ENCODE results near the gene DBF4. TPM values are rescaled to one million over a fixed set of nuclear protein-coding genes. Genes with fewer than 3 reads are reported as not detected.
"Not testable (repeated sequence)": the region's sequence is repeated elsewhere in the genome, so short reads cannot be mapped to it uniquely, and the experiment has no call there.

The DBF4 gene, protein sequence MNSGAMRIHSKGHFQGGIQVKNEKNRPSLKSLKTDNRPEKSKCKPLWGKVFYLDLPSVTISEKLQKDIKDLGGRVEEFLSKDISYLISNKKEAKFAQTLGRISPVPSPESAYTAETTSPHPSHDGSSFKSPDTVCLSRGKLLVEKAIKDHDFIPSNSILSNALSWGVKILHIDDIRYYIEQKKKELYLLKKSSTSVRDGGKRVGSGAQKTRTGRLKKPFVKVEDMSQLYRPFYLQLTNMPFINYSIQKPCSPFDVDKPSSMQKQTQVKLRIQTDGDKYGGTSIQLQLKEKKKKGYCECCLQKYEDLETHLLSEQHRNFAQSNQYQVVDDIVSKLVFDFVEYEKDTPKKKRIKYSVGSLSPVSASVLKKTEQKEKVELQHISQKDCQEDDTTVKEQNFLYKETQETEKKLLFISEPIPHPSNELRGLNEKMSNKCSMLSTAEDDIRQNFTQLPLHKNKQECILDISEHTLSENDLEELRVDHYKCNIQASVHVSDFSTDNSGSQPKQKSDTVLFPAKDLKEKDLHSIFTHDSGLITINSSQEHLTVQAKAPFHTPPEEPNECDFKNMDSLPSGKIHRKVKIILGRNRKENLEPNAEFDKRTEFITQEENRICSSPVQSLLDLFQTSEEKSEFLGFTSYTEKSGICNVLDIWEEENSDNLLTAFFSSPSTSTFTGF
- total RNA-seq: 10 to 100 TPM; 85.1 to 85.5 TPM

DNA sequence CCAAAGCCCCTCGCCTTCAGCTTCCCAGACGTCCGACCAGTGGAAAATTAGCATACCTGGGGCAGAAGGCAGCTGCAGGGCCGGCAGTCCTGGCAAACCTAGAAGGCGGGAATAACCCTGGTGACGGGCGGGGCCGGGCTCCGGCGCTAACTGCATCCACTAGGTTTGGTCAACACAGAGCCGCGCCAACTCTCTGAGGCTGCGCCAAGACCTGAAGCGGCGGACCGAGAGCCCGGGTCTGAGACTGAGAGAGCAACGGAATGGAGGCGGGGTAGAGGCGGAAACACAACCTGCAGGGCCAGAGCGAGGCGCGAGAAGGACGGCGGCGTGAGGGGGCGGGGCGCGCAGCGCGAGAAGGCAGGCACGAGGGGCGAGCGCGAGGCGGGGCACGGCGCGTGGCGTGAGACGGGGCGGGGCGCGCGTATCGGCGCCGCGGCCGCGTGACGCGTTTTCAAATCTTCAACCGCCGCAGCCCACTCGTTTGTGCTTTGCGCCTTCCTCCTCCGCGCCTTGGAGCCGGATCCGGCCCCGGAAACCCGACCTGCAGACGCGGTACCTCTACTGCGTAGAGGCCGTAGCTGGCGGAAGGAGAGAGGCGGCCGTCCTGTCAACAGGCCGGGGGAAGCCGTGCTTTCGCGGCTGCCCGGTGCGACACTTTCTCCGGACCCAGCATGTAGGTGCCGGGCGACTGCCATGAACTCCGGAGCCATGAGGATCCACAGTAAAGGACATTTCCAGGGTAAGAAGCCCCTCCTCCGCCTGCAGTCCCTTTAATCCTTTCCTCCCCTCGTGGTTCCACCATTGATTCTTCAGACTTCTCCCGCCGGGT is at the start of gene DBF4, which contains the start of gene SLC25A40:
Gene DBF4 (plus strand): TSS at position 454 of the 829 bp plus-strand sequence. CDS start 240 bp downstream, at position 694.
Gene SLC25A40 (minus strand): TSS at position 321 of the 829 bp plus-strand sequence. CDS start 17,633 bp downstream, outside the sequence.
- H3K4me1 Mint-ChIP-seq: peaks cover 51% of the 10 kb centered on the region
- DNase-seq: peak; percentile 97
- peak within 1 kb of the TSS; percentile 96 for H3K27ac Mint-ChIP-seq
- H3K27me3 Mint-ChIP-seq: no peaks in the 10 kb centered on the region
- H3K9me3 Mint-ChIP-seq (ENCODE audit: low read depth): peaks cover 10% of the 10 kb centered on the region
- CTCF ChIA-PET: interaction anchor here (1.2 to 3.2 kb wide), 3 partner anchors 11 to 236 kb away, joined by 3 to 10 read pairs (median 4); no protein-coding TSS in a partner anchor
- peak; percentile 92 for ATAC-seq
- peaks cover 54% of the 10 kb centered on the region for H3K36me3 Mint-ChIP-seq
- peak within 1 kb of the TSS; percentile 88 for H3K4me3 Mint-ChIP-seq

DNA sequence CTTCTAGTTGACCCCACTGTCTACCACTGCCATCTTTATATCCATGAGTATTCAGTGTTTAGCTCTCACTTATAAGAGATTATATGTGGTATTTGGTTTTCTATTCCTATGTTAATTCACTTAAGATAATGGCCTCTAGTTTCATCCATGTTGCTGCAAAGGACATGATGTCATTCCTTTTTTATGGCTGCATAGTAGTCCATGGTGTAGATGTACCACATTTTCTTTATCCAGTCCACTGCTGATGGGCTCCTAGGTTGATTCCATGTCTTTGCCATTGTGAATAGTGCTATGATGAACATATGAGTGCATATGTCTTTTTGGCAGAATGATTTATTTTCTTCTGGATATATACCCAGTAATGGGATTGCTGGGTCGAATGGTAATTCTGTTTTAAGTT is 47.9 kb upstream of the DBF4 start:
- H3K27me3 Mint-ChIP-seq, H3K4me3 Mint-ChIP-seq, DNase-seq, H3K4me1 Mint-ChIP-seq, H3K27ac Mint-ChIP-seq, ATAC-seq, CTCF ChIA-PET: not testable (repeated sequence)
- Mint-ChIP-seq H3K36me3 (peaks cover 22% of the 10 kb centered on the region), H3K9me3 (ENCODE audit: low read depth) (peaks cover 18% of the 10 kb centered on the region)

- CTCF ChIA-PET: no interaction called here
- H3K27ac Mint-ChIP-seq: no peak overlapping the region
- no peaks in the 10 kb centered on the region for H3K27me3 Mint-ChIP-seq
- H3K4me3 Mint-ChIP-seq: no peak overlapping the region
- H3K36me3 Mint-ChIP-seq: peaks cover 23% of the 10 kb centered on the region
- peaks cover 8% of the 10 kb centered on the region for H3K9me3 Mint-ChIP-seq (ENCODE audit: low read depth)
- no peaks in the 10 kb centered on the region for H3K4me1 Mint-ChIP-seq
- DNase-seq (no peak), ATAC-seq (no peak)
Measured at GRCh38 chr7:87831097-87831496, 45.2 kb upstream of the DBF4 start.

GRCh38 chr7:87833130-87833529 is 43.2 kb upstream of the DBF4 start:
- Mint-ChIP-seq H3K27ac (no peak overlapping the region), H3K36me3 (peaks cover 24% of the 10 kb centered on the region), H3K27me3 (no peaks in the 10 kb centered on the region), H3K4me1 (no peaks in the 10 kb centered on the region), H3K4me3 (no peak overlapping the region), H3K9me3 (ENCODE audit: low read depth) (no peaks in the 10 kb centered on the region)
- no peak for DNase-seq
- CTCF ChIA-PET: no interaction called here
- ATAC-seq: no peak

GRCh38 chr7:87837597-87837996 is 38.7 kb upstream of the DBF4 start:
- Mint-ChIP-seq H3K4me3 (no peak overlapping the region), H3K4me1 (no peaks in the 10 kb centered on the region), H3K9me3 (ENCODE audit: low read depth) (no peaks in the 10 kb centered on the region), H3K27ac (no peak overlapping the region), H3K27me3 (no peaks in the 10 kb centered on the region), H3K36me3 (peaks cover 25% of the 10 kb centered on the region)
- ATAC-seq (no peak), DNase-seq (no peak)
- CTCF ChIA-PET: no interaction called here

DNA sequence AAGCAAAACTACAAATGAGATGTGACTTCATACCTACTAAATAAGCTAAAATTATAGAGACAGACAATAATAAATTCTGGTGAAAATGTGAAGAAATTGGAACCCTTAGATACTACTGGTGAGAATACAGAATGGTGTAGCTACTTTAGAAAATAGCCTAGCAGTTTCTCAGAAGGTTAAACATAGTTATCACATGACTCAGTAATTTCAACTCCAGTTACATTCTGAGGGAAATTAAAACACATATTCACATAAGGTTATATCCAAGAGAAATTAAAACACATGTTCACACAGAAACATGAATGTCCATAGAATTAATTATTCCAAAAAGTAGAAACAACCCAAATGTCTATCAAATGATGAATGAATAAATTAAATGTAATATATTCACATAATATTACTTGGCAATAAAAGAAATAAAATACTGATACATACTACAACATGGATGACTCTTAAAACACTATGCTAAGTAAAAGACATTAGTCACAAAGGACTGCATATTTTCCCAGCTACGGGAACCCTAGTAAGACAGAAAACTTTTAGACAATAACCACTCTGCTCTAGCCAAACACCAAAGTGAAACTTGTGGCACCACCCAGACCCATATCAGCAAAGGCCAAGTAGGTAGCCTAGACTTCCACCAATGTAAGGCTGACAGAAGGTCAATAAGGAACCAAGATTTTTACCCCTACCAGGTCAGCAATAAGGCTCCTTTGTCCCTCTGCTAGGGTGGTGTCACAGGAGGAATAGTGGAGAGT is 25.3 kb upstream of the DBF4 start:
- Mint-ChIP-seq H3K4me1 (peaks cover 13% of the 10 kb centered on the region), H3K9me3 (ENCODE audit: low read depth) (no peaks in the 10 kb centered on the region), H3K27ac (no peak overlapping the region), H3K36me3 (peaks cover 51% of the 10 kb centered on the region), H3K4me3 (no peak overlapping the region), H3K27me3 (no peaks in the 10 kb centered on the region)
- ATAC-seq: no peak
- no peak for DNase-seq
- CTCF ChIA-PET: no interaction called here

DNA sequence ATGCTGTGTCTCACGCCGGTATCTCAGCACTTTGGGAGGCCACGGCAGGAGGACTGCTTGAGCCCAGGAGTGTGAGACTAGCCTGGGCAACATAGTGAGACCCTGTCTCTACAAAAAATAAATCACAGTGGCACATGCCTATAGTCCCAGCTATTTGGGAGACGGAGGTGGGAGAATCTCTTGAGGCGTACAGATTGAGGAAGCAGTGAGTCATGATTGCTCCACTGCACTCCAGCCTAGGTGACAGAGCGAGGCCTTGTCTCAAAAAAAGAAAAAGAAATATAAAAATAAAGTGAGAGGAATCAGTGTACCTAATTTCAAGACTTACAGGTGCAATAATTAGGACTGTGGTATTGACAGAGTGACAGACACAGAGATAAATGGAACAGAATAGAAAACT is 24.0 kb upstream of the DBF4 start:
- no peak for ATAC-seq
- H3K36me3 Mint-ChIP-seq: peaks cover 50% of the 10 kb centered on the region
- H3K27ac Mint-ChIP-seq: no peak overlapping the region
- CTCF ChIA-PET: no interaction called here
- H3K4me1 Mint-ChIP-seq: peaks cover 13% of the 10 kb centered on the region
- no peak overlapping the region for H3K4me3 Mint-ChIP-seq
- no peaks in the 10 kb centered on the region for H3K9me3 Mint-ChIP-seq (ENCODE audit: low read depth)
- no peak for DNase-seq
- H3K27me3 Mint-ChIP-seq: no peaks in the 10 kb centered on the region

- Mint-ChIP-seq H3K27me3 (no peaks in the 10 kb centered on the region), H3K36me3 (peaks cover 58% of the 10 kb centered on the region), H3K9me3 (ENCODE audit: low read depth) (no peaks in the 10 kb centered on the region), H3K4me3 (no peak overlapping the region), H3K4me1 (peaks cover 13% of the 10 kb centered on the region), H3K27ac (no peak overlapping the region)
- CTCF ChIA-PET: no interaction called here
- DNase-seq: no peak
- no peak for ATAC-seq
Measured at GRCh38 chr7:87853237-87853864, 22.9 kb upstream of the DBF4 start.

GRCh38 chr7:87858417-87859100 is 17.7 kb upstream of the DBF4 start:
- H3K4me1 Mint-ChIP-seq: peaks cover 5% of the 10 kb centered on the region
- DNase-seq (no peak), ATAC-seq (no peak)
- no peak overlapping the region for H3K27ac Mint-ChIP-seq
- H3K4me3 Mint-ChIP-seq: no peak overlapping the region
- H3K9me3 Mint-ChIP-seq (ENCODE audit: low read depth): no peaks in the 10 kb centered on the region
- no peaks in the 10 kb centered on the region for H3K27me3 Mint-ChIP-seq
- peaks cover 61% of the 10 kb centered on the region for H3K36me3 Mint-ChIP-seq
- CTCF ChIA-PET: no interaction called here

DNA sequence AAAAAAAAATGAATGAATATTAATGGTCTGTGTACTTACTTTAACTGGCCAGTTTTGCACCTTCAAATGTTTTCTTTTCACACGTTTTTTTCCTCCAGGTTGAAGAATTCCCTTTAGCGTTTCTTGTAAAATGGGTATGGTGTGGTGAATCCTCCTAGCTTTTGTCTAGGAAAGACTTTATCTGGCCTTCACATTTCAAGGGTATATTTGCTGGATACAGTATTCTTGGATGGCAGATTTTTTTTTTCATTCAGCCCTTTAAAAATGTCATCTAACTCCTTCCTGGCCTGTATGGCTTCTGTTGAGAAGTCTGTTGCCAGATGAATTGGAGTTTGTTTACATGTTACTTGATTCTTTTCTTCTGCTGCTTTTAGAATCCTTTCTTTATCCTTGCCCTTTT is 10.2 kb upstream of the DBF4 start:
- Mint-ChIP-seq H3K9me3 (ENCODE audit: low read depth) (peaks cover 20% of the 10 kb centered on the region), H3K4me1 (peaks cover 3% of the 10 kb centered on the region), H3K4me3 (no peak overlapping the region), H3K27ac (no peak overlapping the region), H3K36me3 (peaks cover 84% of the 10 kb centered on the region), H3K27me3 (no peaks in the 10 kb centered on the region)
- DNase-seq (no peak), ATAC-seq (no peak)
- CTCF ChIA-PET: no interaction called here

- H3K9me3 Mint-ChIP-seq (ENCODE audit: low read depth): peaks cover 20% of the 10 kb centered on the region
- ATAC-seq, H3K27ac Mint-ChIP-seq, DNase-seq, H3K27me3 Mint-ChIP-seq, CTCF ChIA-PET, H3K4me1 Mint-ChIP-seq, H3K4me3 Mint-ChIP-seq: not testable (repeated sequence)
- H3K36me3 Mint-ChIP-seq: peaks cover 88% of the 10 kb centered on the region
Measured at GRCh38 chr7:87866533-87866932, 9.8 kb upstream of the DBF4 start.

DNA sequence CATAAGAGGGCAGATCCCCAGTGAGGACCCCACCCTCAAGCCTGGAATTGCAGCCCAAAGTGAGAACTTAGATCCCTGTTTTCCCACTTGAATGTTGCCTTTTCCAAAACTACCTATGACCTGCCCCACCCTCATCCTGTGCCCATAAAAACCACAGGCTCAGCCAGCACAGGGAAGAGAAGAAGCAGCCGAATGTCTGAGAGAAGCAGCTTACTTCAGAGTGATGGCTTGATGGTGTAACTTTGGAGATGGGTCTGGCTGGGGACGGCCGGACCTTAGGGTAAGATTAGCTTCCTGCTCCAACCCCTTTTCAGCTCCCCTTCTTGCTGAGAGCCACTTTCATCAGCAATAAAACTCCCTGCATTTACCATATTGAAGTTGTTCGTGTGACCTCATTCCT is 5.8 kb upstream of the DBF4 start:
- CTCF ChIA-PET: interaction anchor here (1.2 to 1.7 kb wide), 2 partner anchors 16 to 31 kb away, joined by 3 to 6 read pairs; no protein-coding TSS in a partner anchor
- DNase-seq (no peak), ATAC-seq (no peak)
- Mint-ChIP-seq H3K27me3 (no peaks in the 10 kb centered on the region), H3K4me1 (peaks cover 29% of the 10 kb centered on the region), H3K4me3 (no peak overlapping the region), H3K9me3 (ENCODE audit: low read depth) (peaks cover 28% of the 10 kb centered on the region), H3K27ac (no peak overlapping the region), H3K36me3 (peaks cover 88% of the 10 kb centered on the region)
